Measurements from ENCODE around the gene MRGPRG. TPM values are rescaled to one million over a fixed set of nuclear protein-coding genes. Genes with fewer than 3 reads are reported as not detected.

MRGPRG gene
- total RNA-seq, 1 donor from 2014 or later, result not detected

Other genes starting within 250 kb of the MRGPRG start
- gene NAP1L4, start 226.5 kb downstream of the MRGPRG start, total RNA-seq, result 173 TPM
- 42.3 TPM for gene CARS1, start 161.4 kb downstream of the MRGPRG start, total RNA-seq
- 58.3 TPM for gene OSBPL5, start 53.5 kb downstream of the MRGPRG start, total RNA-seq
- not detected for gene MRGPRE, start 13.6 kb upstream of the MRGPRG start, total RNA-seq
- gene ZNF195, start 160.3 kb upstream of the MRGPRG start, total RNA-seq, result 21.0 TPM